ENCODE data around the gene MMP24. TPM values are rescaled to one million over a fixed set of nuclear protein-coding genes. Genes with fewer than 3 reads are reported as not detected.
A peak's percentile ranks its signal among the peaks of the same experiment; 100 is the strongest.
"Not testable (repeated sequence)": the region's sequence is repeated elsewhere in the genome, so short reads cannot be mapped to it uniquely, and the experiment has no call there.

Gene MMP24
- total and polyA plus RNA-seq, 7 experiments from 2014 or later = 0.07 to 0.08 TPM; not detected in 5

DNA sequence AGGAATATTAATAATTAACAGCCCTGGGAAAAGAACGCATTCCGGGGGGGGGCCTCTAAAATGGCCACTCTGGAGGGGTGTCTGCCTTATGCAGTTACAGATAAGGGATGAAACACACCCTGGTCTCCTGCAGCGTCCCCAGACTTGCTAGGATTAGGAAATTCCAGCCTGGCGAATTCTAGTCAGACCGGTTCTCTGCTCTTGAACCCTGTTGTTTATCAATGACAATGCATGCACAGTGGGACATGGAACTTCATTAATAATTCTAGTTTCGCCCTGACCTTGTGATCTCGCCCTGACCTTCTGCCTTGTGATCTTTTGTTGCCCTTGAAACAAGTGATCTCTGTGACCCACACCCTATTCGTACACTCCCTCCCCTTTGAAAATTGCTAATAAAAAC lies 37.3 kb upstream of the MMP24 start:
- H3K27me3 Mint-ChIP-seq; POLR2A ChIA-PET; H3K36me3 ChIP-seq (ENCODE audit: control insufficient read depth in 2 of 3, insufficient read depth in 3 of 3, low read length in 3 of 3); H3K4me1 ChIP-seq (ENCODE audit: control insufficient read depth in 2 of 2, insufficient read depth in 2 of 2, low read length in 2 of 2); H3K27me3 ChIP-seq (ENCODE audit: control insufficient read depth in 2 of 2, insufficient read depth in 2 of 2, low read length in 2 of 2); H3K27ac ChIP-seq (ENCODE audit: low read depth, low read length); H3K27ac Mint-ChIP-seq; ATAC-seq; DNase-seq; H3K9me3 ChIP-seq (ENCODE audit: control insufficient read depth in 2 of 3, low read length in 3 of 3); H3K4me1 Mint-ChIP-seq; intact Hi-C loops (cut with micrococcal nuclease); H3K9me3 Mint-ChIP-seq; H3K4me3 ChIP-seq (ENCODE audit: low read length); H3K4me3 Mint-ChIP-seq; CTCF ChIA-PET: not testable (repeated sequence)
- H3K36me3 Mint-ChIP-seq = peaks cover 7 to 36% (median 28%) of the 10 kb centered on the region in 5 donors

GRCh38 chr20:35190556-35190955 lies 35.9 kb upstream of the MMP24 start:
- Mint-ChIP-seq H3K27ac (no peak overlapping the region), H3K27me3 (no peaks in the 10 kb centered on the region), H3K36me3 (peaks cover 5 to 40% (median 28%) of the 10 kb centered on the region in 5 donors), H3K9me3 (peaks cover 0 to 6% (median 0%) of the 10 kb centered on the region in 11 donors), H3K4me3 (no peak overlapping the region), H3K4me1 (peaks cover 0 to 7% (median 0%) of the 10 kb centered on the region in 7 donors)
- ChIA-PET CTCF (no interaction called here), POLR2A (no interaction called here)
- DNase-seq (no peak), ATAC-seq (no peak)
- Histone ChIP-seq H3K9me3 (ENCODE audit: control insufficient read depth in 2 of 3, low read length in 3 of 3) (no peaks in the 10 kb centered on the region), H3K27ac (ENCODE audit: low read depth, low read length) (no peak overlapping the region), H3K4me1 (ENCODE audit: control insufficient read depth in 2 of 2, insufficient read depth in 2 of 2, low read length in 2 of 2) (no peaks in the 10 kb centered on the region), H3K27me3 (ENCODE audit: control insufficient read depth in 2 of 2, insufficient read depth in 2 of 2, low read length in 2 of 2) (no peaks in the 10 kb centered on the region), H3K36me3 (ENCODE audit: control insufficient read depth in 2 of 3, insufficient read depth in 3 of 3, low read length in 3 of 3) (no peaks in the 10 kb centered on the region), H3K4me3 (ENCODE audit: low read length) (no peak overlapping the region)
- intact Hi-C loops (cut with micrococcal nuclease) = no loop called here

GRCh38 chr20:35191419-35192117 lies 34.9 kb upstream of the MMP24 start:
- peaks cover 0 to 7% (median 0%) of the 10 kb centered on the region in 7 donors for H3K4me1 Mint-ChIP-seq
- peak overlapping the region in 1 of 9 donors; percentile 0 for H3K27ac Mint-ChIP-seq
- Histone ChIP-seq H3K4me3 (ENCODE audit: low read length) (no peak overlapping the region), H3K4me1 (ENCODE audit: control insufficient read depth in 2 of 2, insufficient read depth in 2 of 2, low read length in 2 of 2) (no peaks in the 10 kb centered on the region), H3K36me3 (ENCODE audit: control insufficient read depth in 2 of 3, insufficient read depth in 3 of 3, low read length in 3 of 3) (no peaks in the 10 kb centered on the region), H3K9me3 (ENCODE audit: control insufficient read depth in 2 of 3, low read length in 3 of 3) (peaks cover 0 to 6% (median 4%) of the 10 kb centered on the region in 3 experiments), H3K27ac (ENCODE audit: low read depth, low read length) (no peak overlapping the region), H3K27me3 (ENCODE audit: control insufficient read depth in 2 of 2, insufficient read depth in 2 of 2, low read length in 2 of 2) (no peaks in the 10 kb centered on the region)
- no peak overlapping the region for H3K4me3 Mint-ChIP-seq
- ChIA-PET POLR2A (no interaction called here), CTCF (no interaction called here)
- H3K36me3 Mint-ChIP-seq = peaks cover 7 to 43% (median 32%) of the 10 kb centered on the region in 5 donors
- ATAC-seq (no peak), DNase-seq (no peak)
- no peaks in the 10 kb centered on the region for H3K27me3 Mint-ChIP-seq
- intact Hi-C loops (cut with micrococcal nuclease) = no loop called here
- peaks cover 0 to 16% (median 4%) of the 10 kb centered on the region in 11 donors for H3K9me3 Mint-ChIP-seq

GRCh38 chr20:35192118-35192872 lies 34.2 kb upstream of the MMP24 start:
- peaks cover 8 to 50% (median 39%) of the 10 kb centered on the region in 5 donors for H3K36me3 Mint-ChIP-seq
- no peak overlapping the region for H3K4me3 ChIP-seq (ENCODE audit: low read length)
- H3K4me1 ChIP-seq (ENCODE audit: control insufficient read depth in 2 of 2, insufficient read depth in 2 of 2, low read length in 2 of 2) = no peaks in the 10 kb centered on the region
- H3K27ac Mint-ChIP-seq = no peak overlapping the region
- intact Hi-C loops (cut with micrococcal nuclease) = no loop called here
- POLR2A ChIA-PET = no interaction called here
- ATAC-seq = no peak
- peaks cover 0 to 7% (median 0%) of the 10 kb centered on the region in 7 donors for H3K4me1 Mint-ChIP-seq
- H3K27ac ChIP-seq (ENCODE audit: low read depth, low read length) = no peak overlapping the region
- no peak overlapping the region for H3K4me3 Mint-ChIP-seq
- H3K9me3 ChIP-seq (ENCODE audit: control insufficient read depth in 2 of 3, low read length in 3 of 3) = peaks cover 0 to 6% (median 5%) of the 10 kb centered on the region in 3 experiments
- no peak for DNase-seq
- H3K27me3 Mint-ChIP-seq = no peaks in the 10 kb centered on the region
- no peaks in the 10 kb centered on the region for H3K36me3 ChIP-seq (ENCODE audit: control insufficient read depth in 2 of 3, insufficient read depth in 3 of 3, low read length in 3 of 3)
- no peaks in the 10 kb centered on the region for H3K27me3 ChIP-seq (ENCODE audit: control insufficient read depth in 2 of 2, insufficient read depth in 2 of 2, low read length in 2 of 2)
- CTCF ChIA-PET = interaction anchor here (0.6 kb wide), 1 partner anchor 21 kb away, joined by 3 read pairs; no protein-coding TSS in a partner anchor
- H3K9me3 Mint-ChIP-seq = peaks cover 0 to 23% (median 9%) of the 10 kb centered on the region in 11 donors

DNA sequence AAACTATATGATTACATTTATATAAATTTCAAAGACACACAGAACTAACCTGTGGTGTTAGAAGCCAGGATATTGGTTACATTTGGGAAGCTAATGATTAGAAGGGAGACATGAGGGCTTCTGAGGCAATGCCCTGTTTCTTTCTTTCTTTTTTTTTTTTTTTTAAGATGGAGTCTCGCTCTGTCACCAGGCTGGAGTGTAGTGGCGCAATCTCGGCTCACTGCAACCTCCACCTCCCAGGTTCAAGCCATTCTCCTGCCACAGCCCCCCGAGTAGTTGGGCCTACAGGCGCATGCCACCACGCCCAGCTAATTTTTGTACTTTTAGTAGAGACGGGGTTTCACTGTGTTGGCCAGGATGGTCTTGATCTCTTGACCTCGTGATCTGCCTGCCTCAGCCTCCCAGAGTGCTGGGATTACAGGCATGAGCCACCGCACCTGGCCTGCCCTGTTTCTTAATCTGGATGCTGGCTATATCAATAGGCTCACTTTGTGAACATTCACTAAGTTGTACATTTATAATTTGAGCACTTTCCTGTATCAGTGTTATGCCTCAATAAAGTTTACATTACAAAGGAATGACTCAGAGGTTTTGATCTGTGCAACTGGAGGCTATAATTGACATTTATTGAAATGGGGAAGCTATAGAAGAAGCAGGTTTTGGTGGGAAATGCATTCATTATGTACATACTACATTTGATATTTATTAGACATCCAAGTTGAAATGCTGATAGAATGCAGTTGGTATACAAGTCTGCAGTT lies 33.3 kb upstream of the MMP24 start:
- ATAC-seq; H3K27me3 Mint-ChIP-seq; H3K36me3 ChIP-seq (ENCODE audit: control insufficient read depth in 2 of 3, insufficient read depth in 3 of 3, low read length in 3 of 3); H3K4me1 ChIP-seq (ENCODE audit: control insufficient read depth in 2 of 2, insufficient read depth in 2 of 2, low read length in 2 of 2); H3K27ac ChIP-seq (ENCODE audit: low read depth, low read length); H3K4me1 Mint-ChIP-seq; H3K27ac Mint-ChIP-seq; H3K27me3 ChIP-seq (ENCODE audit: control insufficient read depth in 2 of 2, insufficient read depth in 2 of 2, low read length in 2 of 2); DNase-seq; H3K4me3 ChIP-seq (ENCODE audit: low read length); intact Hi-C loops (cut with micrococcal nuclease); H3K4me3 Mint-ChIP-seq; H3K9me3 ChIP-seq (ENCODE audit: control insufficient read depth in 2 of 3, low read length in 3 of 3): not testable (repeated sequence)
- ChIA-PET POLR2A (interaction anchor here (1.3 kb wide), 1 partner anchor 11 kb away, joined by 3 read pairs; no protein-coding TSS in a partner anchor), CTCF (interaction anchor here (1.5 kb wide), 1 partner anchor 16 kb away, joined by 7 read pairs; no protein-coding TSS in a partner anchor)
- Mint-ChIP-seq H3K9me3 (peaks cover 0 to 29% (median 9%) of the 10 kb centered on the region in 11 donors), H3K36me3 (peaks cover 8 to 54% (median 43%) of the 10 kb centered on the region in 5 donors)

GRCh38 chr20:35196313-35196712 lies 30.2 kb upstream of the MMP24 start:
- no peak overlapping the region for H3K27ac ChIP-seq (ENCODE audit: low read depth, low read length)
- no peak overlapping the region for H3K4me3 Mint-ChIP-seq
- H3K4me3 ChIP-seq (ENCODE audit: low read length) = no peak overlapping the region
- H3K27ac Mint-ChIP-seq = no peak overlapping the region
- ChIA-PET CTCF (interaction anchor here (0.6 kb wide), 1 partner anchor 359 kb away, joined by 3 read pairs; no protein-coding TSS in a partner anchor), POLR2A (no interaction called here)
- no peaks in the 10 kb centered on the region for H3K27me3 Mint-ChIP-seq
- peaks cover 7 to 51% (median 45%) of the 10 kb centered on the region in 5 donors for H3K36me3 Mint-ChIP-seq
- intact Hi-C loops (cut with micrococcal nuclease) = no loop called here
- no peaks in the 10 kb centered on the region for H3K27me3 ChIP-seq (ENCODE audit: control insufficient read depth in 2 of 2, insufficient read depth in 2 of 2, low read length in 2 of 2)
- H3K4me1 Mint-ChIP-seq = peaks cover 0 to 7% (median 0%) of the 10 kb centered on the region in 7 donors
- peaks cover 0 to 6% (median 5%) of the 10 kb centered on the region in 3 experiments for H3K9me3 ChIP-seq (ENCODE audit: control insufficient read depth in 2 of 3, low read length in 3 of 3)
- no peak for ATAC-seq
- no peaks in the 10 kb centered on the region for H3K36me3 ChIP-seq (ENCODE audit: control insufficient read depth in 2 of 3, insufficient read depth in 3 of 3, low read length in 3 of 3)
- DNase-seq = no peak
- H3K9me3 Mint-ChIP-seq = peaks cover 0 to 40% (median 13%) of the 10 kb centered on the region in 11 donors
- H3K4me1 ChIP-seq (ENCODE audit: control insufficient read depth in 2 of 2, insufficient read depth in 2 of 2, low read length in 2 of 2) = no peaks in the 10 kb centered on the region
